GM18517 (cell line): ENCODE measurements around the gene ZNF415.

ENCODE experiments used
- ATAC-seq: cut with Tn5 transposase; IDR thresholded peaks from one replicate; pipeline ENCODE4 v1.9.1; 2021; ENCODE audit warnings: mild to moderate bottlenecking, moderate library complexity; ENCODE audit not compliant: unreplicated experiment

Gene ZNF415

DNA sequence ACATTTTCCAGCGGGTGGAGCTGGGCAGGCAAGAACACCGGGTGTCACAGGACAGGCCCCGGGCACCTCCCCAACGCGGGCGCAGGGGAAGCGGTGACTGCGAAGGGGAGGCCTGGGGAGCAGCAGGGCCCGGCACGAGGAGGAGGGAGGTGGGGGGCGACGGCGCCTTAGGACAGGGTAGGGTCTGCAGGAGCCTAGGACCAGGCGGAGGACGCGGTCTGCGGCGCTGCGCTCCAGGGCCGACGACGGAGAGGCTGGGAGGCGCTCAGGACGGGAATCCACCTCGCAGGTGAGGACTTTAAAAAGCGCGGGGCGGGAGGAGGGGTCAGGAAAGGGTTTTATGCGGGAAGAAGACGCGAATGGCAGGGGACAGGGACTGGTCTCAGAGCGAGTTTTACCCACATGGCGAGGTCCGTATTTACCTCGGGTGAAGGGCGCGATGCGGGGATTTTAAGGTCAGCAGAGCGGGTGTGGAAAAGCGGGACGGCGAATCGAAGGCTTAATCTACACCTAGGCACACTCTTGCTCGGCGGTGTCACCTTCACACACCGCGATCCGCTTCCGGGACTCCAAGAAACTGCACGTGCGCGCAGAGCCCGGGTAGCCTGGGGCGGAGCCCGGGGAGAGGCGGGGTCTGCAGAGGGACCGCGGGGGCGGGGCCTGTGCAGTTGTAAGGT is 74.7 kb downstream of the ZNF415 start:
- no peak for ATAC-seq
